SKM-1 (cell line): ENCODE measurements around the gene ENTPD8.
"Not testable (repeated sequence)": the region's sequence is repeated elsewhere in the genome, so short reads cannot be mapped to it uniquely, and the experiment has no call there.

Experiments
- DNase-seq: peaks from one replicate; lab custom pipeline; 2025; ENCODE audit not compliant: unreplicated experiment; lab: John Stamatoyannopoulos, UW

The ENTPD8 gene

GRCh38 chr9:137411645-137412380 is 29.3 kb downstream of the ENTPD8 start:
- peak; percentile 15 for DNase-seq

DNA sequence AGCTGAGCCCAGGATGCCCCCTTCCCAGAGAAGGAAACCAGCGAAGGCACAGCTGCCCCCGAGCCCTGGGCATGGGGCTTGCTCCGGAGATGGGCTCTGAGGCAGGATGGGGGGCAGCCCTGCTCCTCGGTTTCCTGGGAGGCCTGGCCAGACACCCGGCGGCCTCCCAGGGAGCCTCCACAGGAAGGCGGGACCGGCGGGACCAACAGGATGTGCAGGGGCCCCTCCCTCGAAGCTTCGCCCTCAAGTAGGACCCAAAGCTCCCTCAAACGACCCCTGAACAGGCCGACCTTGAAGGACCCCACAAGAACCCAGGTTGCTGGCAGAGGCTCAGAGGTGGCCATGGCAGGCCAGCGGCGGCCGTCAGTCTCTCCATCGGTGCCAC is 29.9 kb downstream of the ENTPD8 start:
- no peak for DNase-seq

GRCh38 chr9:137410891-137411249 is 30.3 kb downstream of the ENTPD8 start:
- no peak for DNase-seq

- DNase-seq, result not testable (repeated sequence)
Observed at GRCh38 chr9:137410236-137410890, 30.8 kb downstream of the ENTPD8 start.

- no peak for DNase-seq
Observed at GRCh38 chr9:137409515-137409914, 31.6 kb downstream of the ENTPD8 start.

DNA sequence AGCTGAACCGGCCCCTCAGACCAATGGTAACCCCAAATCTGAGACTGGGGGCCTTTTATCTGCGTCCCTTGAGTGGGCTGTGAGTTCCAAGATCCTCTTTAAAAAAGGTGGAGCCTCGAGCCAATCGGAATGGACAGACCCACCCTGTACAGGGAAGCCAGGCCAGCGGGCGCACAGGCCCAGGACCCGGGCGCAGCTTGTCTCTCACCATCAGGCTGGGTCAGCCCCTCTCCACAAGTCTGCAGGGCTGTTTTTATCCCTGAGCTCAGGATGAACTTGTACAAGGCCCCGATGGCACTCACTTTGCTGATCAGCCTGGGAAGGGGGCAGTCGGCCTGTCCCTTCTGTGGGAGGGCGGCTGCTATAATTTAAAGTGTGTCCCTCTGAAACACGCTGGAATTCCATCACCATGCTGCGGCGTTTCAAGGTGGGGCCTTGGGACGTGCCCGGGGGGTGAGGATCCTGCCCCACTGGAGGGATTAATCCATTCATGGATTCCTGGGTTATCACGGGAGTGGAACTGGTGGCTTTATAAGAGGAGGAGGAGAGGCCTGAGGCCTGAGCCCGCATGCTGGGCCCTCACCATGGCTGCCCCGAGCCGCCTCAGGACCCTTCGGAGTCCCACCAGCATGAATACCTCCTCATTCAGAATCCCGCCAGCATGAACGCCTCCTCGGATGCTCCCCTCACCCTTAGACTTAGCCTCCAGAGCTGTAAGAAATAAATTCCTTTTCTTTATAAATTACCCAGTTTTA is 32.3 kb downstream of the ENTPD8 start:
- no peak for DNase-seq

- DNase-seq, result no peak
Observed at GRCh38 chr9:137407590-137408300, 33.4 kb downstream of the ENTPD8 start.

DNA sequence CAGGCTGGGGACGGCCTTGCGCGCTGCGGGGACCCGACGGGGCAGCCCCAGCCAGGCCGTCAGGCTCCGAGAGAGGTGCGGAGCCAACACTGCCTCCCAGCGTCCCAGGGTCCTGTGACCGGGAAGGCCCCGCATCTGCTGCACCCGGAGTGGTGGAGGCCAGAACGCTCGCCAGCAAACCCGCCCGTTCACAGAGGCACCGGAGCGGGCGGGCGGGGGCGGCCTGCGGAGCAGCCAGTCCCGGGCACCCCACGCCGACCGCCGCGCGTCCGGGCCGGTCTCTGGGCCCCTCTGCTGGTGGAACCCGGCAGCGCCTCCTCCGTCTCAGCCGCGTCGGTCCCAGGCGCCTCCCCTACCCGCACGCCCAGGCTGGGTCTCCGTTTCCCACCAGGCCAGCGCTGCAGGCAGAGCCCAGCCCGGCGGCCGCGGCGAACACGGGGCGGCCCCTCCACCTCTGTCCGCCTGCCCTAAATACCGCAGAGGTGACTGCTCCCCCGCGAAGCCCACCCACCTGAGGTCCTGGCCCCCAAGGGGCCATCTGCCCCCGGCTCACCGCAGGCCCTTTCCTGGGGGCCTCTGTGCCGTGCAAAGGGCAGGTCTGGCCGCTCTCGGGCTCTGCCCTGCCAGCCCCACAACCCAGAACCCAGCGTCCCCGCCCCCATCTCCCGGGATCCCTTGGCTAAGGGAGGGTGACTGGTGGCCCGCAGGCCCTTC is 34.1 kb downstream of the ENTPD8 start:
- no peak for DNase-seq

DNA sequence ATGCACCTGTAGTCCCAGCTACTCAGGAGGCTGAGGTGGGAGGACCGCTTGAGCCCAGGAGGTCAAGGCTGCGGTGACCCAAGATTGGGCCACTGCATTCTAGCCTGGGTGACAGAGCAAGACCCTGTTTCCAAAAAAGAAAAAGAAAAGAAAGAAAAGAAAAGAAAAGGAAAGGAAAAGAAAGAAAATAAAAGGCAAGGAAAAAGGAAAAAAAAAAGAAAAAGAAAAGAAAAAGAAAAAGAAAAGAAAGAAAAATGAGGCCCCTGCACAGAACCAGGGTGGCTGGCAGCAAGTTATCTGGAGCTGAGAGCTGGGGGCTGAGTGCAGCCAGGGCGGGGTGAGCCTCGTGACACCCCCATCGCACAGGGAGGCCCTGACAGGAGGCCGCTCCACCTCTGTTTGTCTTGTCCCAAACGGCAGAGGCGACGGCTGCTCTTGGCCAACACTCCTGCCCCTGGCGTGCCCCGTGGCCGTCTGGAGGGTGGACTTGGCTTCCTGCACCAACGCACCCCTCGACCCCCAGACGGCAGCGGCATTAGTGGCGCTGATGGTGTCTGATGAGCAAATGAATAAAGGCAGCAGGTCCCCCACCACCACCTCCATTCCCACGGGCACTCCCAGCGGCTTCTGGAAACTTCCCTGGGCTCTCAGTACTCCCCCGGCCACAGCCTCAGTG is 34.9 kb downstream of the ENTPD8 start:
- no peak for DNase-seq

DNA sequence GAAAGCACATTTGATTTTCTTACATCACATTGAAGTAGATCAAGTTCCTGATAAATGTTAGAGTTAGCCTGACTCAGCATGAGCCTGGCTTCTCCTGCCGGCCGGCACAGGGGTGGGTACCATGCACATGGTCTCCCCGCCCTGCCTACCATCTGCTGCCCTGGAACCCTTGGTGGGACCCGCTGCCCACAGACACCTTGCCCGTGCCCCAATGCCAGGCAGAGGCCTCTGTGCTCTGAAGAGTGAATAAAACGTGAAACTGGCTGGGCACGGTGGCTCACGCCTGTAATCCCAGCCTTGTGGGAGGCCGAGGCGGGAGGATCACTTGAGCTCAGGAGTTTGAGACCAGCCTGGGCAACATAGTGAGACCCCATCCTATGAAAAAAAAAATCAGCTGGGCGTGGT is 35.5 kb downstream of the ENTPD8 start:
- no peak for DNase-seq

DNA sequence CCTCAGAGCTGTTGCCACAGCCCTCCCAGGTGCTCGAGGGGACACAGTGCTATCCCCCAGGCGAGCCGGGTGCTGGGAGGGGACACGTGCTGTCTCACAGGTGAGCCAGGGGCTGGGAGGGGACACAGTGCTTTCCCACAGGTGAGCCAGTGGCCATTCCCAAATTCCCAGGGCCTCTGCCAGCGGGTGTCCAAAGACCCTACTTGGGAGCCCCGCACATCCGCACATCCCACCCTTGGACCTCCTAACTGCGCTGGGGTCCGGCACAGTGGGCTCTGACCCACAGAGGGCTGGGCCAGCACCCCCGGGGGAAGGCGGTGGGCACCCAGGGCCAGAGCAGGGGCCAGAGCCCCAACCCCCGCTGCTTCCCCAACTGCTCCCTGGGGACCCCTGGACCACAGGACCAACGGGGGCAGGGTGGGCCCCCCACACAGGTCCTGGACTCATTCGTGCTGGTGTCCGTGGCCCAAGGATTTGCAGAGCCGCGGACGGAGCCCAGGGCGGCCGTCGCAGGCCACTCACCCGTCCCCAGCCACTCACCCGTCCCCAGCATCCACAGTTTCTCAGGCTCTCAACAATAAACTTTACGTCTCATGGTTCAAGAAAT is 36.1 kb downstream of the ENTPD8 start:
- no peak for DNase-seq

DNA sequence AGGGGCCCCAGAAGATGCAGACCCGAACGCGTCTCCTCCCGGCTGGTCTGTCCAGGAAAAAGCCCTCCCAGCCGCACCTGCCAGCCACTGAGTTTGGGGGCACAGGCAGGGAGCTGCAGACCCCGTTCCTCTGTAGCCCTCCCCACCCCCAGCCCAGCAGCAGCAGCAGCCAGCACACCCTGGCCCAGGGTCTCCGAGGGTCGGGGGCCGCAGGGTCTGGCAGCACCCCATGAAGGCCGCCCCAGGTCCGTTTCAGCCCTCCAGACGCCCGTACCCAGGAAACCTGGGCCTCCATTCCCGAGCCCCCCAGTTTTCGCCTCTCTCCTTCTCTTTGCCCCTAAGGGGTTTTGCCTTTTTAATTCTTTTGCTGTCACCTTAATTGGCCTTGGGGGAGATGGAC is 37.9 kb downstream of the ENTPD8 start:
- DNase-seq, result no peak

- DNase-seq, result no peak
Observed at GRCh38 chr9:137402746-137403145, 38.4 kb downstream of the ENTPD8 start.

GRCh38 chr9:137398561-137399468 is 42.3 kb downstream of the ENTPD8 start:
- no peak for DNase-seq

DNA sequence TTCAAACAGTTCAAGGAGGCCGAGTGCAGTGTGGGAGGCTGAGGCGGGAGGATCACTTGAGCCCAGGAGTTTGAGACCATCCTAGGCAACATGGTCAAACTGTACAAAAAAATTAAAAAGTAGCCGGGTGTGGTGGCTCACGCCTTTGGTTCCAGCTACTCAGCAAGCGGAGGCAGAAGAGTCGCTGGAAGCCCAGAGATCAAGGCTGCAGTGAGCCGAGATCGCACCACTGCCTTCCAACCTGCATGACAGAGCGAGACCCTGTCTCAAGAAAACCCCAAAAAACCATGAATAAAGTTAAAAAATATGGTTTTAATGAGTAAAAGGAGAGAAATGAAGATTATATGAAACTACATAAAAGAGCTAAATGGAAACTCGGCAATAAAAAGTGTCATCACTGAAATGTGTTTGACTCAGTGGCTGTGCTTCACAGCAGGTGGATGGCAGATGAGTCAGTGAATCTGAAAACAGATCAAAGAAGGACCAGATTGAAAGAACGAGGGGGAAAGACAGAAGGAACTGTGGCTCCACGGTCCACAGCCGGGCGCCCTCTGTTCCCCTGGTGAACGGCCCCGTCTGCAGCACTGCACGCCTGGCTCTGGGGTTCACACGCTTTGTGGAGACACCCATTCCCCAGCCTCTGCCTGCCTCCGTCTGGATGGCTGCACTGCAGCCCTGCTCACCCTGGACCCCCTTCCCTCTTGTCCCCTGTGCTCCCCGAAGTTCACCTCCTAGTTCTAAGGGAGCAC is 43.3 kb downstream of the ENTPD8 start:
- no peak for DNase-seq

- no peak for DNase-seq
Observed at GRCh38 chr9:137396634-137397367, 44.4 kb downstream of the ENTPD8 start.

- no peak for DNase-seq
Observed at GRCh38 chr9:137396227-137396626, 44.9 kb downstream of the ENTPD8 start.

GRCh38 chr9:137395666-137396010 is 45.5 kb downstream of the ENTPD8 start:
- no peak for DNase-seq
